Activated naive CD8-positive, alpha-beta T cell (primary cell): ENCODE measurements around the gene MRAP.

Experiments used
- H3K27ac Mint-ChIP-seq: one replicate; pipeline ENCODE4 v1.8.0; 2021; ENCODE audit warnings: mixed read lengths
- H3K27me3 Mint-ChIP-seq: one replicate; pipeline ENCODE4 v1.8.0; 2021; ENCODE audit warnings: mixed read lengths
- H3K36me3 Mint-ChIP-seq: one replicate; pipeline ENCODE4 v1.8.0; 2021; ENCODE audit warnings: mixed read lengths
- H3K4me1 Mint-ChIP-seq: one replicate; pipeline ENCODE4 v1.8.0; 2021; ENCODE audit warnings: low read depth, mixed read lengths
- H3K4me3 Mint-ChIP-seq: one replicate; pipeline ENCODE4 v1.8.0; 2021; ENCODE audit warnings: mild to moderate bottlenecking, mixed read lengths
- H3K9me3 Mint-ChIP-seq: one replicate; pipeline ENCODE4 v1.8.0; 2021; ENCODE audit warnings: low read depth, mixed read lengths

The MRAP gene

DNA sequence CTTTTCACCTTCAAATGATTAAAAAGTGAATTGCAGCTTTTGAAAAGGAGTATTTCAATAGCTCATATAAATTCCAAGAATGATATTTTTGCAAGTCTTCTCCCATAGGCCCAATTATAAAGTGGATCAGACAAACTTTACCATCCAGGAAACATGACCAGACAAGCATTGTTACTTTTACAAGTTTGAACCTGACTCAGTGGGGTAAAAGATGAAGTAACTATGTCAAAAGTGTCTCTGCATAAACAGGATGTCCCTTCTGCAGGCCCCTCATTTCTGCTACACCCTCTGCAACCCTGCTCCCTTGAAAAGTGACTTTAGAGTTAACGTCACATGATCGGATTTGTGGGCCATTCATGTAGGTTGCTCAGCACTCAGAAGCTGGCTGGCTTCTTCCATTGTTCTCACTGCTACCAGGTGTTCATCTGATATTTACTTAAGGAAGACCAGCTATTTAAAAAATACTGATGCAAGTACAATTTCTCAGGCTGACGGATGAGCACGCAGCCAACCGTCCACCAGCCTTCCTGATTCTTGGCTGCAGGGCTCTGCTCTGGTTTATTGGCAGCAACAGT, 61.8 kb downstream of the MRAP start:
- Mint-ChIP-seq H3K27ac (no peak overlapping the region), H3K4me1 (no peaks in the 10 kb centered on the region), H3K4me3 (no peak overlapping the region), H3K27me3 (no peaks in the 10 kb centered on the region), H3K9me3 (no peaks in the 10 kb centered on the region), H3K36me3 (peaks cover 15% of the 10 kb centered on the region)
